HG03175 (cell line): Measurements from ENCODE around the gene CDH6.

Experiments used
- ATAC-seq: cut with Tn5 transposase; IDR thresholded peaks from one replicate; pipeline ENCODE4 v1.9.1; 2021; ENCODE audit warnings: mild to moderate bottlenecking, moderate library complexity; ENCODE audit not compliant: unreplicated experiment

Gene CDH6

DNA sequence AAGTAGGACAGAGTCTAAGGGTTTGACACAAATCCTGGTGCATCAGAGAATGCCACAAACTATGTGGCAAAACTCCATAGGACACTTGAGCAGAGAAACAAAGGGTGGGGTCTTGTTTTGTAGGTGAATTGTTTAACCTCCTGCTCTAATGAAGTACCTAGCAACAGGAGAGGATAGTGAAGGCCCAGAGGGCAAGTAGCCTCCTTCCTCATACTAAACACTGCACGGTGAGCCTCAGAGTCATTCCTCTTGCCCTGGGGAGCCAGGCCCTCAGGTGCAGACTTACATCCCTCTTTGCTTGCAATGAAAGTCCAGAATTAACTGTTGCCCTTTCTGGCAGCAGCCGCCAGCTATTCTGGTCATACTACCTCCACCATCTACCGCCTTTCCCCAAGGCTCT lies 172.3 kb downstream of the CDH6 start:
- ATAC-seq, result no peak

DNA sequence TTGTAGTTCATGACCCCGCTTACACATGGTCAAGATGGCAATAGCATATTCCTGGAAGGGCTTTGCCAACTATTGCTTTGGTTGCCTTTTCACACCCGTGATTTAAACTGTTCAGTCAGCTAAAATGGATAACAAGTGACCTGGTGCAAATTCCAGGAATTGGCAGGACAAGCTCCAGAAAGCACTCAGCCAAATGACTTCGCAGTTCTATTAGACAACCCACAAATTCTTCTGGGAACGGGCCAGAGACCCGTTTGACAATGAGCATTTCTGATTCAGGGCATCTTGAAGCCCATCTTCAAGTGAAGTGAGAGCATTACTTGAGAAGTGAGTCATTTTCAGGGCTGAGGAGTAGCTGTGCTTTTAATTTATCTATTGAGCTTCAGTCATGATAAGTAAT lies 173.5 kb downstream of the CDH6 start:
- no peak for ATAC-seq

DNA sequence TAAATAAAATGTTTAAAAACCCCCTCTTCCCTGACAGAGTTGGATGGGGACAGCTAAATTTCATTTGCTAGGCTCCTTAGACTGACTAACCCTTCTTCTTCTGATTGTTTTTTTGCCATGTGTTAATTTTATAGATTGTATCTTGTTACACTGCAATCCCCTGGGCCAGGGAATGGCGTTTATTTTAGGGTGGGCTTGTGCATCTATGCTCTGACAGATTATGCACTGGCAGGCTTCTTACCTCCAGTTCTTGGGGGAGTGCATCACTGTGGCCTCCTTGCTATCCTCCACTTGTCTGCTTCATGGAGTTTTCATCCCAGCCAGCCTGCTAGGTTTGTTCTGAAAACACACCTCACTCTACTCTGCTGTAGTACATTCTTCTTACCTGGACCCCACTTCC lies 178.6 kb downstream of the CDH6 start:
- ATAC-seq, result no peak

DNA sequence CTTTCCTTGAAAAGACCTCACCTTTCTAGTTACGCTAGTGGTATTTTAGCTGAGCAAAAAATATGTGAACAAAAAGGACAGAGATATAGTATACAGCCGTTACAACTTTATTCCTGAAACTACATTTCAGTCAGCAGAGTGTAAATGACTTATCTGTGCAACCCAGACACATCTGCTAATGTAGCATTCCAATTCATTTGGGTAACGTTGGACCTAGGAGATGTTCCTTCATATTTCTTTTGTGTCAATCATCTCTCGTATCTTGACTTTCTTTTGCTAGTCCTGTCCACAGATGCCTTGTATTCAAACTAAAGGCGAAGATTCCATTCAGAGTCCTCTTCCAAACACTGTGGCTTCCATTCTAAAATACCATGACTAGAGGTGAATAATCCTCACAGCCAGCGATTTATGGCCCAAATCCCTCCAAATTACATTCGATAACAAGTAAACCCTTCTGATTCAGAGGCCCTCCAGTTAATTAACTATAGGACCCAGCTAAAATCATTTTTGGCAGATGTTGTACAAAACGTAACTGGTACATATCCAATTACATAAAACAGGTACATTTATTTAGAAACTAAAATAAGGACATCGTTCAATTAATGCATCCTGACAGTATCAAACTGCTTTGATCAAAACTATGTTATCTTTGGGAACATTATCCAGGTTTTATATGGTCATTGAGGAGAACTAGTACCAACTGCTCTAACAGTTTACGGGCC lies 182.7 kb downstream of the CDH6 start:
- no peak for ATAC-seq

DNA sequence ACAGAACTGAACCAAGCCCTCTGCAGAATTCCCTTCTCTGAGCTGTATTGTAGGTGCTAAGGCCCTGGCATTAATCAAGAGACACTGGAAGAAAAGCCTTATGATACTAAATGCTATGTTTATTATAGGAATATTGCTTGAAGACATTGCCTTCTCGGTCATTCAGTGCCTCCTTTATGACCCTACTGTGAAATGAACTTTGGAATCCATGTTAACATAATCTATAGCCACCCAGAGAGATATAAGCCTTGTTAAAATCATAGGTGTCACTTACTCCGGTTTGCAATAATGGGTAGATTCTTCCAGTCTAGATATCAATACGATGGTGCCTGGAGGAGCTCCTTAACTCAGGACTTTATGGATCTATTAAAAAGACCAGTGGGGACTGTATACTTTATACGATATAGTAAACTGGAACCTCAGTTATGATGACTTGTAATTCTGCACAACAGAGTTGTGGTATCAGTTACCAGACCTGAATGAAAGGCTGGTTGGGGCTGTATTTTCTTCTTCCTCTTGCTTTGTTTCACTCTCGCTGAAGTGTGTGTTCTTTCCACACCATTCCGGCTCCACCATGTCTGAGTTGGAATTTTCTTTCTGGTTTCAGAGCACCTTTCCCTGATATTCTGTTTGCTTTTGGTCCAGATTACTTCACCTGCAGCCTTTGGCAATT lies 183.9 kb downstream of the CDH6 start:
- no peak for ATAC-seq

DNA sequence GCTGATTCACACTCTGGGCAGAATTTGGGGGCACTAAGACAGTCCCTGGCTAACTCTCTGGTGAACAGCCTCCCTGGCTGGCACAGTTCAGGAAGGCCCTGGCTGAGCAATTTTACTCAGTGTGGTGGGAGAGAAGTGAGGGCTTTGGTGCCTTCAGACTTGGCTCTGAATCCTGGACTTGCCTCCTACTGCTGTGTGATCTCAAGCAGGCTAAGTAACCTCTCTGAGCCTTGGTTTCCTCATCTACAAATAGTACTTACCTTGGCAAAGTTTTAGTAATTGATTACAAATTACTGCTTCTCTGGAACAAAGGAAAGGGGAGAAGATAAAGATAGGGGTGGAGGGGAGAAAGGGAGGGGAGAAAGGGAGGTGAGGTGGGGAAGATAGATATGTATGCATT lies 184.7 kb downstream of the CDH6 start:
- ATAC-seq, result no peak
